Measurements from ENCODE around the gene GYS1.
"Not testable (repeated sequence)": the region's sequence is repeated elsewhere in the genome, so short reads cannot be mapped to it uniquely, and the experiment has no call there.

GYS1 gene

DNA sequence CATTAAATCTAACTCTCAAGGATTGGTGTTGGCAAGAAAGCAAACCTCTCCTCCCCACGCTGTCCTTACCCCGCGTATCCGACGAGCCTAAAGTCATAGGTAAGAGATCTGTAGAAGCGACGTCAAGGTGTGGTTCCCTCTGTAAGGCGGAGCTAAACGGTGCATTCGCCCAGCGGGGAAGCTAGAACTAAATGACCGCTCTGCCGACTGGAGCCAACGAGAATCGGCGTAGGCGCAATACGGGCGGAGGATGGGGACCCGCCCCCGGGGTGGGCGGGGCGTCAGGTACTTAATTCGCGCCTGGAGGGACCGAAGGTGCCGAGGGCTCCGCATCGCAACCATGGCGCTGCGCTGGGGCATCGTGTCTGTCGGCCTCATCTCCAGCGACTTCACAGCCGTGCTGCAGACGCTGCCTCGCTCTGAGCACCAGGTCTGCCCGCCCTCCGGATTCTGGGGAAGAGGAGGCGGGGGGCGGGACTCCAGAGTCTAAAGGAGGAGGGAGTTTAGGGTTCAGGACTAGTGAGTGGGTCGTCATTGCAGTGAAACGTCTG is 59.7 kb downstream of the GYS1 start, which contains the start of gene DHDH:
Gene DHDH (plus strand): TSS at position 318 of the 551 bp plus-strand sequence. CDS start 23 bp downstream, at position 341.
- peak; percentile 85 for DNase-seq

DNA sequence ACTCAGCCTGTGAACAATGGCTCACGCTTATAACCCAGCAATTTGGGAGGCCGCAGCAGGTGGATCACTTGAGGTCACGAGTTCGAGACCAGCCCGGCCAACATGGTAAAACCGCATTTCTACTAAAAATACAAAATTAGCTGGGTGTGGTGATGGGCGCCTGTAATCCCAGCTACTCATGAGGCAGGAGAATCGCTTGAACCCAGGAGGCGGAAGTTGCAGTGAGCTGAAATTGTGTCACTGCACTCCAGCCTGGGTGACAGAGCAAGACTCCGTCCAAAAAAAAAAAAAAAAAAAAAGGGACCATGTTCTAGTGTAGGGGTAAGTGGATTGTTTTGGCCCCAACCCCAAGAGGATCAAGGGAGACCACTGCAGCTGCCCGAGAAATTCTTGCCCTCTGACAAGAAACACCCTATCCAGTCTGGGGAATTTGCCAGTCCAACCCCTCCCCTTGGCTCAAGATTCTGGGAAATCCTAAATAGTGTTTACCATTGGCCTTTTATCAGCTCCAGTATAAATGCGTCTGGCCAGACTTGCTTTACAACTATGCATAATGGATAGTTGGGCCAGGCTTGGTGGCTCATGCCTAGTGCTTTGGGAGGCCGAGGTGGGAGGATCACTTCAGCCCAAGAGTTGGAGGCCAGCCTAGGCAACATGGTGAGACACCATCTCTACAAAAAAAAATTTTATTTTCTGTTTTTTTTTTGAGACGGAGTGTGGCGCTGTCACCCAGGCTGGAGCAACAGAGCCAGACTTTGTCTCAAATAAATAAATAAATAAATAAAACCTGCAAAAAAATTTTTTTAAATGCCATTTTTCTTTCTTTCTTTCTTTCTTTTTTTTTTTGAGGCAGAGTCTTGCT is 64.7 kb downstream of the GYS1 start:
- no peak for DNase-seq

DNA sequence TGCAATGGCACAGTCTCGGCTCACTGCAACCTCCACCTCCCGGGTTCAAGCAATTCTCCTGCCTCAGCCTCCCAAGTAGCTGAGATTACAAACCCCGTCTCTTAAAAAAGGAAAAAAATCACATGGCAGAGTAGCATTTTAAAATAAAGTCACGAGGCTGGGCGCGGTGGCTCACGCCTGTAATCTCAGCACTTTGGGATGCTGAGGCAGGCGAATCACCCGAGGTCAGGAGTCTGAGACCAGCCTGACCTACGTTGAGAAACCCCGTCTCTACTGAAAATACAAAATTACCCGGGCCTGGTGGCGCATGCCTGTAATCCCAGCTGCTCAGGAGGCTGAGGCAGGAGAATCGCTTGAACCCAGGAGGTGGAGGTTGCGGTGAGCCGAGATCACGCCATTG is 65.4 kb downstream of the GYS1 start:
- DNase-seq = not testable (repeated sequence)

DNA sequence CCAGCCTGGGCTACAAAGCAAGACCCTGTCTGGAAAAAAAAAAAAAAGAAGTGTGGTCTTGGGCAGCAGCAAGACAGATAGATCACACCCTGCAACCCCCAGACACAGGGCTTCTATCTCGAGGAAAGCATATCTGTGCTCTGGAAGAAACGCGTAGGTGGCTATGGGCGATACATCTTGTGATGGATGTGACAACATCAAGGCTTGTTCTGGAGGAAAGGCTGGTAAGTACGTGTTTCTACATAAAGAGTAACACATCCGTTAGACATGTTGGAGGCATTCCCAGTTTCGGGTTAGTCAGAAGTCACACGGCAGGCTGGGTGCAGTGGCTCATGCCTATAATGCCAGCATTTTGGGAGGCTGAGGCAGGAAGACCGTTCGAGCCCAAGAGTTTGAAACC is 66.2 kb downstream of the GYS1 start:
- no peak for DNase-seq

DNA sequence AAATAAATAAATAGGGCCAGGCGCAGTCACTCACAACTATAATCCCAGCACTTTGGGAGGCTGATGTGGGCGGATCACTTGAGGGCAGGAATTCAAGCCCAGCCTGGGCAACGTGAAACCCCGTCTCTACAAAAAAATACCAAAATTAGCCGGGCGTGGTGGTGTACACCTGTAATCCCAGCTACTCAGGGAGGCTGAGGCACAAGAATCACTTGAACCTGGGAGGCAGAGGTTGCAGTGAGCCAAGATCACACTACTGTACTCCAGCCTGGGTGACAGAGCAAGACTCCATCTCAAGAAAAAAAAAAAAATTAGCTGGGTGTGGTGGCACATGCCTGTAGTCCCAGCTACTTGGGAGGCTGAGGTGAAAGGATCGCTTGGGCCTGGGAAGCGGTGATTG is 67.2 kb downstream of the GYS1 start:
- not testable (repeated sequence) for DNase-seq

DNA sequence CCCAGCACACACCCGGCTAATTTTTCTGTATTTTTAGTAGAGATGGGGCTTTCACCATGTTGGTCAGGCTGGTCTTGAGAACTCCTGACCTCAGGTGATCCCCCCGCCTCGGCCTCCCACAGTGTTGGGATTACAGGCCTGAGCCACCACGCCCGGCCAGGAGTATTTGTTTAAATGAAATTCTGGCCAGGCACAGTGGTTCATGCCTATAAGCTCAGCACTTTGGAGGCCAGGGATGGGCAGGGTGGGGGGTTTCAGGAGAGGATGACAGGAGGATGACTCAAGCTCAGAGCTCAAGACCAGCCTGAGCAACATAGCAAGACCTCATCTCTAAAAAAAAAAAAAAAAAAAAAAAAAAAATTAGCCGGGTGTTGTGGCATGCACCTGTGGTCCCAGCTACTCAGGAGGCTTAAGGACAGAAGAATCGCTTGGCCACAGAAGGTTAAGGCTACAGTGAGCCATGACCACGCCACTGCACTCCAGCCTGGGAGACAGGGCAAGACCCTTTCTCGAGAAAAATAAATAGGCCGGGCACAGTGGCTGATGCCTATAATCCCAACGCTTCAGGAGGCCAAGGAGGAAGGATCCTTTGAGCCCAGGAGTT is 67.8 kb downstream of the GYS1 start:
- no peak for DNase-seq

DNA sequence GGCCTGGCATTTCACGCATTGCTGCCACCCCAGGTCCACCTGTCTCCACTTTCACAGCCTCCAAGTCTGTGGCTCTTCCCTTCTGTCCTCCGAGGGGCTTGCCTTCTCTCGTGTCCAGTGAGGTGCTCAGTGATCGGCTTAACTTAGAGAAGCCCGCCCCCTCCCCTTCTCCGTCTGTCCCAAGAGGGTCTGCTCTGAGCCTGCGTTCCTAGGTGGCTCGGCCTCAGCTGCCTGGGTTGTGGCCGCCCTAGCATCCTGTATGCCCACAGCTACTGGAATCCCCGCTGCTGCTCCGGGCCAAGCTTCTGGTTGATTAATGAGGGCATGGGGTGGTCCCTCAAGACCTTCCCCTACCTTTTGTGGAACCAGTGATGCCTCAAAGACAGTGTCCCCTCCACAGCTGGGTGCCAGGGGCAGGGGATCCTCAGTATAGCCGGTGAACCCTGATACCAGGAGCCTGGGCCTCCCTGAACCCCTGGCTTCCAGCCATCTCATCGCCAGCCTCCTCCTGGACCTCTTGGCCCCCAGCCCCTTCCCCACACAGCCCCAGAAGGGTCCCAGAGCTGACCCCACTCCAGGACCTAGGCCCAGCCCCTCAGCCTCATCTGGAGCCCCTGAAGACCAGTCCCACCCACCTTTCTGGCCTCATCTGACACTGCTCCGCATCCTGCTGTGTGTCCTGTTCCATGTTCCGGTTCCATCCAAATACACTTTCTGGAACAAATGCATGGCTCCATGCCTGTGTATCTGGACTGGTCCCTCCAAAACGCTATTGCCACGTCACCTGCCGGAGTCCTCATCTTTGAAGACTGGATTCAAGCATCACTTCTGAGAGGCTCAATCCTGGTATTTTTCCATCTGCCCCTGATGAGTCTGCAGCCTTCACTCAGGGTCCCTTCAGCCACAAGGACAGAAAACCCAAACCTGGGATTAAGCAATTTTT is 70.3 kb downstream of the GYS1 start:
- DNase-seq = no peak

DNA sequence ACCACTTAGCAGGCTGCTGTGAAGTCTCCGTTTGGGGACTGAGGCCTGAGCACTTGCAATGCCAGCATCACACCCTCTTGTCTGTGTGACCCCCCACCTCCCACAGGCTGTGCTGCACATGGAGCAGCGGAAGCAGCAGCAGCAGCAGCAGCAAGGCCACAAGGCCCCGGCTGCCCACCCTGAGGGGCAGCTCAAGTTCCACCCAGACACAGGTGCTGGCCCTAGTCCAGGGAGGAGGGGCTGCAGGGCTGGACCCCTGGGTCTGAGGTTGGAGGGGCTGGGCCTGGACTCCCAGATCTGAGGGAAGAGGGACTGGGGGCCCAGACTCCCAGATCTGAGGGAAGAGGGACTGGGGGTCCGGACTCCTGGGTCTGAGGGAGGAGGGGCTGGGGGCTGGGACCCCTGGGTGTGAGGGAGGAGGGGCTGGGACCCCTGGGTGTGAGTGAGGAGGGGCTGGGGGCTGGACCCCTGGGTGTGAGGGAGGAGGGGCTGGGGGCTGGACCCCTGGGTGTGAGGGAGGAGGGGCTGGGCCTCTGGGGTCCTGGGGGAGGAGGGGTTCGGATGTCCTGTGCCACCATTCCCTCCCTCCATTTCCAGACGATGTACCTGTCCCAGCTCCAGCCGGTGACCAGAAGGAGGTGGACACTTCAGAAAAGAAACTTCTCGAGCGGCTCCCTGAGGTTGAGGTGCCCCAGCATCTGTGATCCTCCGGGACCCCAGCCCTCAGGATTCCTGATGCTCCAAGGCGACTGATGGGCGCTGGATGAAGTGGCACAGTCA is 71.2 kb downstream of the GYS1 start:
- no peak for DNase-seq

DNA sequence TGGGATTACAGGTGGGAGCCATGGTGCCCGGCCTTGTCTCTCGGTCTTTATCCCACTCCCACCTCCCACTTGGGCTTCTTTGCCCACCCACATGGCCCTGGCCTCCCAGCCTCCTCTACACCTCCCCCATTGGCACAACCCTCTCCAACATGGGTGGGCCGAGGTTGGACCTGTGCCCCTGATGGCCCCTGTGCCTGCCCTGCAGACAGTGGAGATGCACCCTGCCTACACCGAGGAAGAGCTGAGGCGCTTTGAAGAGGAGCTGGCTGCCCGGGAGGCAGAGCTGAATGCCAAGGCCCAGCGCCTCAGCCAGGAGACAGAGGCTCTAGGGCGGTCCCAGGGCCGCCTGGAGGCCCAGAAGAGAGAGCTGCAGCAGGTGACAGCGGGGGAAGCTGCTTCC is 72.2 kb downstream of the GYS1 start:
- no peak for DNase-seq

DNA sequence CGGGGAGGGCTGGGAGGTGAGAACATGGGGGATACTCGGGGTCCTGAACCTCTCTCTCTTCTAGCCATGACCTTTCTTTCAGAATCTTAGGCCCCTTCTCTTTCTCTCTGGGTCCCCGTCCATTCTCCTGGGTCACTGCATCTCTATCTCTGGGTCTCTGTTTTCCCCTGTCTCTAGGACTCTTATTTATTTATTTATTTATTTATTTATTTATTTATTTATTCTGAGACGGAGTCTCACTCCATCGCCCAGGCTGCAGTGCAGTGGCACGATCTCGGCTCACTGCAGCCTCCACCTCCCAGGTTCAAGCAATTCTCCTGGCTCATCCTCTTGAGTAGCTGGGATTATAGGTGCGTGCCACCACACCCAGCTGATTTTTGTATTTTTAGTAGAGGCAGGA is 73.8 kb downstream of the GYS1 start:
- DNase-seq = not testable (repeated sequence)

DNA sequence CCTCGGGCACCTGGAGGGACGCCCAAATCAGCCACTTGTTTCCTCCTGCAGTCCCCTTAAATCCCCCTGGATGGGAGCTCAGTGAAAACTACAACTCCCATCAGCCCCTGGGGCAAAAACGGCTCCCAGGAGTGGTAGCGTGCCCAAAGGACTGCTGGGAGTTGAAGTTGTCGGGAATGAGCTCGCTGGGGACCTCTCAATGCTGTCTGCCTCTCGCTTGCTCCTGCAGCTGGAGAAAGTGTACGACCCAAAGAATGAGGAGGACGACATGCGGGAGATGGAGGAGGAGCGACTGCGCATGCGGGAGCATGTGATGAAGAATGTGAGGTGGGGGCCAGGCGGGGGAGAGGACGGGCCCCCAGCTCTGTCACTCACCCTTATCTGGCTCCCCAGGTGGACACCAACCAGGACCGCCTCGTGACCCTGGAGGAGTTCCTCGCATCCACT is 74.3 kb downstream of the GYS1 start:
- no peak for DNase-seq

All from central memory CD4-positive, alpha-beta T cell (primary cell).